ENCODE data around the gene BCL11A.

BCL11A gene

GRCh38 chr2:60558536-60558935 is 5.1 kb upstream of the BCL11A start:
- DNase-seq = no peak

GRCh38 chr2:60557486-60557864 is 4.0 kb upstream of the BCL11A start:
- DNase-seq = no peak

- DNase-seq = no peak
Measured at GRCh38 chr2:60556576-60557485, 3.4 kb upstream of the BCL11A start.

DNA sequence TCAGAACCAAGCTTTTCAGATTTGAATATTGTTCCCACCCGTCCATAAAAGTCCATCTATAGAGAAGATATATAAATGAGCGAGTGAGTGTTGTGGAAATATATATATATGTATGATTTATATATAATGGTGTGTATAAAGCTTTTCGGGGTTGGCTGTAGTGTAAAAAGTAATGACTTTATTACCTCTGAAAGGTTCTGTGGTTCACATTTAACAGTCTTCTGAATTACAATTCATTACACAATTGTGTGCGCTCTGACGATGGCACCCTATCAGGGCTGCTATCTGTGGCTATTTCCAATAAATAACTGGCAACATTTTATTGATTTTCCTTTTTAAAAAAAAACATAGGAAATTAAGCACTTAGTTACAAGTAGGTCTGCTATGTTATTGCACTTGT is 2.7 kb upstream of the BCL11A start:
- DNase-seq = no peak

DNA sequence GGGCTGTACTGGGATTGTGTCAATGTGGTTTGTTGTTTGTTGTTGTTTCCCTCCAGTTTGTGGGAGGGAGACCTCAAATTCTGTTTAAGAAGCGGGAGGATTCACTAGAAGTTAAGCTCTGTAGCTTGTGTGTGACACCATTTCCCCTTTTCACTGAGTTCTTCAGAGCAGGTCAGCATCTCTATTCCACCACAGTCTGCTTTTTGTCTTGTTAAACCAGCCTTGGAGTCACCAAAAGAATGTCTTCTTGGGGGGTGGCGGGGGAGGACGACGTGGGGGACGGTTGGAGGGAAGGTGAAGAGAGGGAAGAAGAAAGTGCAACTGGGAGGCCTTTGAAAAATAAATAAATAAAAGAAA is 2.3 kb upstream of the BCL11A start:
- DNase-seq = no peak

DNA sequence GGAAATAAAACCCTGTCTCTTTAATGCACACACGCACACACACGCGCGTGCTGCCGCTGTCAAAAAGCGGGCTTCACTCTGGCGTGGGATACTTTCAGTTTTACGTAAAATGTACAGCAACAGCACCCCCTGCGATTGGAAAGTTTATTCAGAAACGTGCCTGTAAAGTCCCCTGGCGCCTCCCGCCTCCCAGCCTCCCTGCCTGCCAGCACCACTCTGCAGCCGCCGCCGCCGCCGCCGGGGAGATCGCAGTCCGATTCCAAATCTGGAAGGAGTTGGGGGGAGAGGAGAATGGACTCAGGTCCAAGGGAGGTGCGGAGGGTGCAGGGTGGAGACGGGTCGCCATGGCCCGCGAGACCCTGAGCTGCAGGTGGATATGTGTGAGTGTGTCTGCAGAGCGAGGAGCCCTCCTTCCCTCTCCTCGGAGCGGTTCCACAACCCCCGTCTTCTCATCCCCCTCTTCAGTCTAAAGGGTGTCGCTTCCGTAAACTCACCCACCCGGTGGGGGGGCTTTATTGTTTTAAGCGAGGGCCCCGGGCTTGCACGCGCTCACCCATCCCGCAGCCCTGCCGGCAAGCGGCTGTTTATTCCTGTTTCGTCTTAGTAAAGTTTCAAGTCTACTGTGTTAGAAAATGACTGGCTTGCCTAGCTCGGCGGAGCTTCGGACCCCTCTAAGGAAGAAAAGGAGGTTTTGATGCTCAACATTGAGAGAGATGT is 1.8 kb upstream of the BCL11A start:
- DNase-seq = peak; percentile 77

DNA sequence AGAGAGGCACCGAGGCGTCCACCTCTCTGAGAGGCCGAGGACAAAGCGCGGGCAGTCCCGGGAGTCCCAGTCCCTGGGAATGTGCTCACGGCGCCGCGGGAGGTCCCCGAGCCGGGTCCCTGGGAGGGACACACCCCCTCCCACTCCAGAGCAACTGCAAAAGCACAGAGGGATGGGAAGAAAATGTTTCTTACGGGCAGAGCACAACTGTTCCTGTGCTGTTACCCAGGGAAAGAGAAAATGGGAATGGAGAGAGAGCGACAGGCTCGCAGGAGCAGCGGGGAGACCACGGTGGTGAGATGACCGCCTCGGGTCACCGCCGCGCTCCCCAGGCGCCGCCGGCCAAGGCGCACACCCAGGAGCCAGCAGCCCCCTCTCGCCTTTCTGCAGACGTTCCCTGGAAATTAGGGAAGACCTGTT is 1.2 kb upstream of the BCL11A start:
- peak; percentile 35 for DNase-seq

GRCh38 chr2:60554074-60554645 is 706 bp upstream of the BCL11A start:
- DNase-seq = no peak

DNA sequence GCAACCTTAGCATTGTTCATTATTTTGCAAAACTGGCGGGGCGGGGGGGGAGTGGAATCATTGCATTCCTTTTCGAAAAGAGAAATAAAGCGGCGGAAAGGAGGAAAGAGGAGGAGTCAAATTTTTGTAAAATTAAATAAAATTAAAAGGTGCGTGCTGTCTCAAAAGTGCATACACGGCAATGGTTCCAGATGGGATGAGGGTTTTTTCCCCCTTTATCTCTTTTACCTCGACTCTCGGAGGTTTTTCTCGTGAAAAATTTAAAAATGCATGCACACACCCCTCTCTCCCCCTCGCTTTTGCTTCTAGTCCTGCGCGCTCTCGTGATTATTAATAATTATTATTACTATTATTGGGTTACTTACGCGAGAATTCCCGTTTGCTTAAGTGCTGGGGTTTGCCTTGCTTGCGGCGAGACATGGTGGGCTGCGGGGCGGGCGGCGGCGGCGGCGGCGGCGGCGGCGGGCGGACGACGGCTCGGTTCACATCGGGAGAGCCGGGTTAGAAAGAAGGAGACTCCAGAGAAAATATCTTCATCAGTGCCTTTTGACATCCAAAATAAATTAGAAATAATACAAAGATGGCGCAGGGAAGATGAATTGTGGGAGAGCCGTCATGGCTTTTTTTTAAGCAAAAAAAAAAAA is 481 bp downstream of the BCL11A start:
- DNase-seq = no peak

- DNase-seq = no peak
Measured at GRCh38 chr2:60552078-60552850, 1.2 kb downstream of the BCL11A start.

- peak; percentile 35 for DNase-seq
Measured at GRCh38 chr2:60551240-60552077, 2.0 kb downstream of the BCL11A start.

DNA sequence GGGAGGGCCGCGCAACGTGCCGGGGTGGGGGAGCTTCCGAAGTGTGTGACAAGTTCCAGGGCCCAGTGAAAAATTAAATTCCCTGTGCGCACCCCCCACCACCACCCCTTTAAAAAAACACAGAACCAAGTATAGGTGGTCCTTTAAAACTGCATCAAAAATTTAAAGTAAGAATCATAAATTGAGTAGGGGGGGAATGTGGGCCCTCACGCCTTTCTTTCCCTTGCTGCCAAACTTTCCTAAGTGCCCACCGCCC is 2.5 kb downstream of the BCL11A start:
- DNase-seq = no peak

- DNase-seq = peak; percentile 94
Measured at GRCh38 chr2:60550178-60550983, 3.1 kb downstream of the BCL11A start.

DNA sequence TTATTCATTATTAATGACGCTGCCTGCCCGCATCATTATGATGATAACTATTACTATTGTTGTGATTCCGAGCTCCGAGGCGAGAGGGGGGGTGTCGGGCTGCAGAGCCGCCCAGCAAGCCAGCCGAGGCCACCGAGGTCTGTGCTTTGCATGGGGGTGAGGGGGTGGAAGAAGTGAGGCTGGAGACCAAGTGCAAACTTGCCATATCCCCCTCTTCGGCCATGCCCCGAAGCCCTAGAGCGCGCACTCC is 3.6 kb downstream of the BCL11A start:
- DNase-seq = no peak

DNA sequence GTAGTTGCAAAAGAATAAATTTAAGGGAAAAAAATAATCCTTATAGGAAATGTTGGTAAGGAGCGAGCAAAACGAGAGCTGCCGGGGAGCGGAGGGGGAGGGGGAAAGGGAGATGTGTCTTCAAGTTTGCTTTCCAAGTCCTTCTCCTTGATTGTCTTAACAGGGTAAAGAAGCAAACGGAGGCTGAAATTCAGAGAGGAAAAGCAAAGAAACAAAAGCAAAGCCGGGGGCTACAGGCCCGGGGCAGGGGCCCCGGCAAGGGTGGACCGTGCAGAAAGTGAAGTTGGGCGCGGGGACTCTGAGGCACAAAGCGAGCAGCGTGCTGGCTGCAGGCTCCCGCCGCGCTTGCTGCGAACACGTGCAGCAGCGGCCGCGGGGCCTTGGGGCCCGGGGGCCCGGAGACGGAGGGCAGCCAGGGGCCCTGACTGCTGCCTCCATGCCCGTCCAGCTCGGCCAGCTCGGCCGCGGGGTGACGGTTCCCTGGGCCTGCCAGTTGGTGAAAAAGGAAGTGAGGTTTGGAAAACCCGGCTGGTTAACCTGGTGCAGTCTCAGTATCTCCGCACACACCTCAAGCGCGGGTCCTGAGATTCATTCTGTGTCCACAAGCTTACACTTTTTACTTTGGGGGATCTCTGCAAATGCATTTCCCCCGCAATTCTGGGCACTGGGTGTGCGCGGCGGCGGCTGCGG is 4.1 kb downstream of the BCL11A start:
- DNase-seq = no peak

GRCh38 chr2:60548845-60549237 is 4.6 kb downstream of the BCL11A start:
- DNase-seq = no peak

GRCh38 chr2:60548311-60548710 is 5.1 kb downstream of the BCL11A start:
- DNase-seq = no peak

DNA sequence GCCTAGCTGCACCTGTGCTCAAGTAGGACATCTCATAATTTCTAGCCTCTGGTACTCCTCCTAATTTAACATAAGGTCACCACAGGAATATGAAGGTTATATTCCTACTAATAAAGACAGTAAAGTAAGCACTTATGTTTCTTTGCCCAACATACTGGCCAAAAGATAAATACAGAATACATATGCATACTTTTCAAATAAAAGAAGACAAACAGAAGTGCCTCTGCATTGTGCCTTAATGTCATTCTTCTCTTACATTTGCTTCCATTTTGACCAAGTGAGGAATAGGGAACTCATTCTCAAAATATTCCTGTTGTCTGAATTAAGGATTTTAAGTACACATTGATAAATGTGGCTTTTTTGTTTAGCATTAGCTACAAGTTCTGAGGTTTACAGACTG is 5.6 kb downstream of the BCL11A start:
- DNase-seq = no peak

- DNase-seq = no peak
Measured at GRCh38 chr2:60546756-60547420, 6.6 kb downstream of the BCL11A start.

- no peak for DNase-seq
Measured at GRCh38 chr2:60544954-60545560, 8.4 kb downstream of the BCL11A start.

Measured in NCI-H1694 (cell line).